Suprapubic skin (tissue), 3 donors: Measurements from ENCODE around the gene MRPL10.

ENCODE experiments used
- EP300 ChIP-seq: sonication (generic); formaldehyde crosslinking; IDR thresholded peaks from one replicate; pipeline ENCODE4 v1.6.1; 2017; ENCODE audit warnings: antibody characterized with exemption
- TF ChIP-seq, protein P1 (sequence below), 2 donors: fragments of 200-600 bp in 1 of 2; fragments of 450-650 bp in 1 of 2; sonication (generic) in 1 of 2; IDR thresholded peaks; one replicate each; pipeline ENCODE4 v1.5.1; 2016 to 2019; ENCODE audit warnings: antibody characterized with exemption in 2 of 2, mild to moderate bottlenecking in 1 of 2, moderate library complexity in 1 of 2

DNA sequence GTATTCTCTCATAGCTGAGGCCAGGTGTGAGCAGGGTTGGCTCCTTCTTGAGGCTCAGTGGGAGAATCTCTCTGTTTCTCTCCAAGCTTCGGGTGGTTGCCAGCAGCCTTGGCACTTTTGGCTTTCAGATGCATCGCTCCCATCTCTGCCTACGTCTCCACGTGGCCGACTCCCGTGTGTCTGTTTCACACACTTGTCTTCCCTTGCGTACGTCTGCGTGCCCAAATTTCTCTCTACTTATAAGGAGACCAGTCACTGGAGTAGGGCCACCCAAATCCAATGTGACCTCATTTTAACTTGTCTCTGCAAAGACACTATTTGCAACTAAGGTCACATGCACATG, 24.5 kb downstream of the MRPL10 start:
- TF ChIP-seq, protein P1, sequence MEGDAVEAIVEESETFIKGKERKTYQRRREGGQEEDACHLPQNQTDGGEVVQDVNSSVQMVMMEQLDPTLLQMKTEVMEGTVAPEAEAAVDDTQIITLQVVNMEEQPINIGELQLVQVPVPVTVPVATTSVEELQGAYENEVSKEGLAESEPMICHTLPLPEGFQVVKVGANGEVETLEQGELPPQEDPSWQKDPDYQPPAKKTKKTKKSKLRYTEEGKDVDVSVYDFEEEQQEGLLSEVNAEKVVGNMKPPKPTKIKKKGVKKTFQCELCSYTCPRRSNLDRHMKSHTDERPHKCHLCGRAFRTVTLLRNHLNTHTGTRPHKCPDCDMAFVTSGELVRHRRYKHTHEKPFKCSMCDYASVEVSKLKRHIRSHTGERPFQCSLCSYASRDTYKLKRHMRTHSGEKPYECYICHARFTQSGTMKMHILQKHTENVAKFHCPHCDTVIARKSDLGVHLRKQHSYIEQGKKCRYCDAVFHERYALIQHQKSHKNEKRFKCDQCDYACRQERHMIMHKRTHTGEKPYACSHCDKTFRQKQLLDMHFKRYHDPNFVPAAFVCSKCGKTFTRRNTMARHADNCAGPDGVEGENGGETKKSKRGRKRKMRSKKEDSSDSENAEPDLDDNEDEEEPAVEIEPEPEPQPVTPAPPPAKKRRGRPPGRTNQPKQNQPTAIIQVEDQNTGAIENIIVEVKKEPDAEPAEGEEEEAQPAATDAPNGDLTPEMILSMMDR (IDR thresholded peaks at IDR 0.05), result no peak
- no peak for TF ChIP-seq EP300
